HG03460 (cell line): ENCODE data around the gene MLLT1.

Experiments
- ATAC-seq: cut with Tn5 transposase; IDR thresholded peaks from one replicate; pipeline ENCODE4 v1.9.1; 2021; ENCODE audit not compliant: unreplicated experiment

Gene MLLT1

DNA sequence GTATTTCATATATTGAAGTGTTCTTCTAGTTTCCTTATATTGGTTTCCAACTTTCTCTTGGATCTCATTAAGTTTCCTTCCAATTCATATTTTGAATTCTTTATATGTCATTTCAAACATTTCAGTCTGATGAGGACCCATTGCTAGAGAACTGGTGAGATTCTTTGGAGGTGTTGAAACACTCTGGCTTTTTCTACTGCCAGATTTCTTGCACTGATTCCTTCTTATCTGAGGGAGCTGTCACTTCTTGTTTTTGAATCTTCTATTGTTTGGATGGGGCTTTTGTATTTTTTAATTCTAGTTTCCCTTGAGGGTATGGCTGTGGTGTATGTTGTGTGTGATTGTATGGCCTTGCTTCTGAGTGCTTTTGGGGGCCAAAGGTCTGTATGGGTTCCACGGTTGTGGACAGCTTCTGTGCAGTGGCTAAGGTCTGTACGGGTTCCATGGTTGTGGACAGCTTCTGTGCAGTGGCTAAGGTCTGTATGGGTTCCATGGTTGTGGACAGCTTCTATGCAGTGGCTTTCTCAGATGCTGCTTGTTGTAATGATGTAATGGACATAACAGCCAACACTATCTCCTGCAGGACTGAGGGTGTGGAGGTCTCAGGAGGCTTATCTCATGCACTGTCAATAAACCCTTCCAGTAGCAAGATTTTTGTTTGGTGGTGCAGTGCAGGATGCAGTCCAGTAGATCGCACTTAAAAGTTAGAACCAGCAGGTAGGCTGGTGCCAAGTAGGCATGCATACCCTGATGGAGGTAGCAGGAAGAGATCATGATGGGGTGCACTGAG is 107.5 kb downstream of the MLLT1 start:
- no peak for ATAC-seq

DNA sequence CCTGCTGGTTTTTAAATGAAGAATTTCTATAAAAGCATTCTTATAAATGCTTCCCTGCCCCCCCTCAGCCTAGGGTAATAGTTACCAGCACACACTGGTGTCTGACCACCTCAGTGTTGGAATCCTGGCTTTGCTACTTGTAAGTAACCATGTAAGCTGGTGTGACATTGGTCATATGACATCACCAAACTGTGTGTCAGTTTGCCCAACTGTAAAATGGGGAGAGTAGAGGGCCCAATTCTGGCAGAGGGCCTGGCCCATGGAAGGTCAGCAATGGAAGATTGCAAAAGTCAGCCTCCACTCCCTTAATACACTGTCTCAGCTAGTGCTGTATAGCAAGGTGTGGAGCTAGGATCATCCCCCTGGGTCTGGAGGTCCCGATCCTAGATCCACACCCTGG is 112.7 kb downstream of the MLLT1 start:
- no peak for ATAC-seq

DNA sequence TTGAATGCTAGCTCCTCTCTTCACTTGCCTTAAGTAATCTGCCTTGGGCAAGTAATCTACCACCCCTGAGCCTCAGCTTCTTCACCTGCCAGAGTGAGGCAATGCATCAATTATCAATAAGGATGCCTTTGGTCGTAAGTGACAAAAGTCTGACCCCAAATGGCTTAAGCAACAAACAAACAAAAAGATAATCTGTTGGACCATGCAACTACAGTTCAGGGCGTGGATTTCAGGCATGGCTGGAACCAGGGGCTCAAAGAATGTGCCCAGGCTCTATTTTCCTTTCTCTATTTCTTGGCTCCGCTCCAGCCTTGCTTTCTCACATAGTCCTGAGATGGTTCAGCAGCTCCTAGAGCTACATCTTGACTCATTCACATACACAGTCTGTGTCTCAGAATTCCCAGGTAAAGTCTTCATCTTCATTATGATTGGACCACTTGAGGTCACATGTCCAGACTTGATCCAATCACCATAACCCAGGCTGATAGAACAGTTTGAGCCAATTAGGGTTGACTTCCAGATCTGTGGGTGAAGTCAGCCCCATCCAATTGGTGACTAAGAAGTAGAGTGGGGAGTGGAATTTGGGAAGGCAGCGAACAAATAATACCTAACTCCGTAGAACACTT is 114.8 kb downstream of the MLLT1 start:
- no peak for ATAC-seq

- ATAC-seq = no peak
Observed at GRCh38 chr19:6161271-6161850, 118.4 kb downstream of the MLLT1 start.
